ENCODE measurements around the gene WDR38. TPM values are rescaled to one million over a fixed set of nuclear protein-coding genes. Genes with fewer than 3 reads are reported as not detected.
"Not testable (repeated sequence)": the region's sequence is repeated elsewhere in the genome, so short reads cannot be mapped to it uniquely, and the experiment has no call there.

The WDR38 gene
- total RNA-seq, 3 donors from 2014 or later, result 0.33 TPM; not detected in 2

GRCh38 chr9:124840300-124840833, 12.9 kb upstream of the WDR38 start:
- Histone ChIP-seq H3K4me3 (no peak overlapping the region), H3K9me3 (no peaks in the 10 kb centered on the region), H3K4me1 (no peaks in the 10 kb centered on the region), H3K36me3 (no peaks in the 10 kb centered on the region), H3K27ac (no peak overlapping the region), H3K27me3 (no peaks in the 10 kb centered on the region)
- intact Hi-C loops (cut with DNase I; ENCODE audit: low total_unique reads), result no loop called here
- no peak for TF ChIP-seq POLR2A (IDR thresholded peaks at IDR 0.05)
- TF ChIP-seq POLR2AphosphoS5 (IDR thresholded peaks at IDR 0.05), result no peak
- TF ChIP-seq CTCF (IDR thresholded peaks at IDR 0.05), result peak in 1 of 3 donors; percentile 9
- no peak for DNase-seq (ENCODE audit: low spot score in 2 of 2)

DNA sequence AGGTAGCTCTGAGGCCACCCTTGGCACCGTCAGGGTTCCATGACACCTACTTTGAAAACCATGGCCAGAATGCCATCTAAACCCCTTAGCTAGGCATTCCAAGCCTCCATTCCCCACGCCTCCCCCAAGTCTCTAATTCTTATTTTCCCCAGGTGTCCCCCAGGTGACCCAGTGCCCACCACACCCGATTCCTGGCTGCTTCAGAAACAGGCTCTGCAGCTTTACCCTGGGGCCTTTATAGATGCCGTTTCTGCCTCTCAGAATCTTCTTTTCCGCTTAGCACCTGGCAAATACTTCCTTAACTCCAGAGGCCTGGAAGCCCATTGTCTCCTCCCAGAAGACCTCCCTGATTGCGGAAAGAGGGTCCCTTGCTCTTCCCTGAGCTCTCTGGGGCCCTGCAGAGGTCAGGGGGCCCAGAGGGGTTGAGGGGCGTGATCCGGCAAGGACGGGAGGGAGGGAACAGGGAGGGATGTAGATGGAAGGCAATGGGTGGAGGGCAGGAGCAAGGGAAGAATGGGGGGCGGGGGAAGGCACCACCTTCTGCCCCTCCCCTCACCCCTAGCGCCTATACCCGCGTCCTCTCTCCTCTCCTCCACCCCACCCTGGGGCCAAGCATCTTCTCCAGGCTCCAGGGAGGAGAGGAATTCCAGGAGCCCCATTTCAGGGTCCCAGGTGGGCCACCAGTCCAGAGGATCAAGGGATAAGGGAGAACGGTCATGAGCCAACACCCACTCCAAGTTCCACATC, 12.0 kb upstream of the WDR38 start:
- H3K36me3 ChIP-seq, result no peaks in the 10 kb centered on the region
- H3K9me3 ChIP-seq, result no peaks in the 10 kb centered on the region
- no peaks in the 10 kb centered on the region for H3K27me3 ChIP-seq
- DNase-seq (ENCODE audit: low spot score in 2 of 2), result no peak
- H3K4me1 ChIP-seq, result no peaks in the 10 kb centered on the region
- no peak overlapping the region for H3K27ac ChIP-seq
- intact Hi-C loops (cut with DNase I; ENCODE audit: low total_unique reads), result no loop called here
- H3K4me3 ChIP-seq, result no peak overlapping the region
- no peak for TF ChIP-seq CTCF (IDR thresholded peaks at IDR 0.05)
- no peak for TF ChIP-seq POLR2A (IDR thresholded peaks at IDR 0.05)
- no peak for TF ChIP-seq POLR2AphosphoS5 (IDR thresholded peaks at IDR 0.05)

- Histone ChIP-seq H3K4me3 (no peak overlapping the region), H3K4me1 (no peaks in the 10 kb centered on the region), H3K36me3 (no peaks in the 10 kb centered on the region), H3K27me3 (no peaks in the 10 kb centered on the region), H3K9me3 (no peaks in the 10 kb centered on the region), H3K27ac (no peak overlapping the region)
- DNase-seq (ENCODE audit: low spot score in 2 of 2), result no peak
- intact Hi-C loops (cut with DNase I; ENCODE audit: low total_unique reads), result no loop called here
- TF ChIP-seq CTCF (IDR thresholded peaks at IDR 0.05) (no peak), POLR2A (IDR thresholded peaks at IDR 0.05) (no peak), POLR2AphosphoS5 (IDR thresholded peaks at IDR 0.05) (no peak)
These were observed 9.7 kb upstream of the WDR38 start for GRCh38 chr9:124843456-124844034.

GRCh38 chr9:124844291-124844690, 9.0 kb upstream of the WDR38 start:
- Histone ChIP-seq H3K27ac (no peak overlapping the region), H3K4me3 (no peak overlapping the region), H3K36me3 (no peaks in the 10 kb centered on the region), H3K9me3 (no peaks in the 10 kb centered on the region), H3K27me3 (no peaks in the 10 kb centered on the region), H3K4me1 (no peaks in the 10 kb centered on the region)
- TF ChIP-seq CTCF (IDR thresholded peaks at IDR 0.05) (no peak), POLR2AphosphoS5 (IDR thresholded peaks at IDR 0.05) (no peak), POLR2A (IDR thresholded peaks at IDR 0.05) (no peak)
- no peak for DNase-seq (ENCODE audit: low spot score in 2 of 2)
- intact Hi-C loops (cut with DNase I; ENCODE audit: low total_unique reads), result no loop called here

DNA sequence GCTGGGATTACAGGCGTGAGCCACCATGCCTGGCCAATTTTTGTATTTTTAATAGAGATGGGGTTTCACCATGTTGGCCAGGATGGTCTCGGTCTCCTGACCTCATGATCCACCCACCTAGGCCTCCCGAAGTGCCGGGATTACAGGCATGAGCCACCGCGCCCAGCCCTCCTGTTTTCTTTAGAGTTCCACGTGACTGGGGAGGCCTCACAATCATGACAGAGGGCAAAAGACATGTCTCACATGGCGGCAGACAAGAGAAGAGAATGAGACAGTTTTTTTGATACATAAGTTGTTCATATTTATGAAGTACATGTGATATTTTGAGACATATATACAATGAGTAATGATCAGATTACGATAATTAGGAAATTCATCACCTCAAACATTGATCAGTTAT, 6.8 kb upstream of the WDR38 start:
- H3K27me3 ChIP-seq; H3K4me1 ChIP-seq; DNase-seq (ENCODE audit: low spot score in 2 of 2); H3K36me3 ChIP-seq; intact Hi-C loops (cut with DNase I; ENCODE audit: low total_unique reads); H3K27ac ChIP-seq; H3K4me3 ChIP-seq; H3K9me3 ChIP-seq: not testable (repeated sequence)

All from breast epithelium (tissue), 4 donors.